HG03457 (cell line): ENCODE results near the gene ULK1.
A peak's percentile ranks its signal among the peaks of the same experiment; 100 is the strongest.
"Not testable (repeated sequence)": the region's sequence is repeated elsewhere in the genome, so short reads cannot be mapped to it uniquely, and the experiment has no call there.

ENCODE experiments used
- ATAC-seq: cut with Tn5 transposase; IDR thresholded peaks from one replicate; pipeline ENCODE4 v1.9.1; 2021; ENCODE audit warnings: moderate number of reproducible peaks; ENCODE audit not compliant: unreplicated experiment

Gene ULK1

DNA sequence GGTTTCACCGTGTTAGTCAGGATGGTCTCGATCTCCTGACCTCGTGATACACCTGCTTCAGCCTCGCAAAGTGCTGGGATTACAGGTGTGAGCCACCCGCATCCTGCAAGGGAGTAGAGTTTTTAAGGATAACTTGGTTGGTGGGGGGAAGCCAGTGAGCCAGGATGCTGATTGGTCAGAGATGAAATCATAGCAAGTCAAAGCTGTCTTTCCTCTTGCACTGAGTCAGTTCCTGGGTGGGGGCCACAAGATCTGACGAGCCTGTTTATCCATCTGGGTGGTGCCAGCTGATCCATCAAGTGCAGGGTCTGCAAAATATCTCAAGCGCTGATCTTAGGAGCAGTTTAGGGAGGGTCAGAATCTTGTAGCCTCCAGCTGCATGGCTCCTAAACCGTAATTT, 9.3 kb upstream of the ULK1 start:
- ATAC-seq: not testable (repeated sequence)

DNA sequence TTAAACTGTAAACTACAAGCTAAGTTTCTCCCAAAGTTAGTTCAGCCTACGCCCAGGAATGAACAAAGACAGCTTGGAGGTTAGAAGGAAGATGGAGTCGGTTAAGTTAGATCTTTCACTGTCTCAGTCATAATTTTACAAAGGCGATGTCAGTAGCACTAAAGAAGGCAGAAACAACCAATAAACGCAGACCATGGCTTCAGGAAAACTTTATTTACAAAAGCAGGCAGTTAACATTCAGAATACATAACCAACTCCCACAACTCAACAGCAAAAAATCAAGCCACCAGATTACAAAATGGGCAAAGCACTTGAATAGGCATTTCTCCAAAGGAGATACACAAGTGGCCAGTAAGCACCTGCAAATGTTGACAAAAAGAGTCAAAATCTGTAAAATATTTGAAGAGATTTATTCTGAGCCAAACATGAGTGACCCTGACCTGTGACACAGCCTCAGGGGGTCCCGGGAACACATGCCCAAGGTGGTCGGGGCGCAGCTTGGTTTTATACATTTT, 8.8 kb upstream of the ULK1 start:
- ATAC-seq: no peak

DNA sequence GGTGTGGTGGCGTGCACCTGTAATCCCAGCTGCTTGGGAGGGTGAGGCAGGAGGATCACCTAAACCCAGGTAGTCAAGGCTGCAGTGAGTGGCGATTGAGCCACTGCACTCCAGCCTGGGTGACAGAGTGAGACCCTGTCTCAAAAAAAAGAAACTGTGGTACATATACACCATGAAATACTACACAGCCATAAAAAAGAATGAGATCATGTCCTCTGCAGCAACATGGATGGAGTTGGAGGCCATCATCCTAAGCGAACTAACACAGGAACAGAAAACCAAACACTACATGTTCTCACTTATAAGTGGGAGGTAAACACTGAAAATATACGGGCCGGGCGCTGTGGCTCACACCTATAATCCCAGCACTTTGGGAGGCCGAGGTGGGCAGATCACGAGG, 2.7 kb upstream of the ULK1 start:
- not testable (repeated sequence) for ATAC-seq

DNA sequence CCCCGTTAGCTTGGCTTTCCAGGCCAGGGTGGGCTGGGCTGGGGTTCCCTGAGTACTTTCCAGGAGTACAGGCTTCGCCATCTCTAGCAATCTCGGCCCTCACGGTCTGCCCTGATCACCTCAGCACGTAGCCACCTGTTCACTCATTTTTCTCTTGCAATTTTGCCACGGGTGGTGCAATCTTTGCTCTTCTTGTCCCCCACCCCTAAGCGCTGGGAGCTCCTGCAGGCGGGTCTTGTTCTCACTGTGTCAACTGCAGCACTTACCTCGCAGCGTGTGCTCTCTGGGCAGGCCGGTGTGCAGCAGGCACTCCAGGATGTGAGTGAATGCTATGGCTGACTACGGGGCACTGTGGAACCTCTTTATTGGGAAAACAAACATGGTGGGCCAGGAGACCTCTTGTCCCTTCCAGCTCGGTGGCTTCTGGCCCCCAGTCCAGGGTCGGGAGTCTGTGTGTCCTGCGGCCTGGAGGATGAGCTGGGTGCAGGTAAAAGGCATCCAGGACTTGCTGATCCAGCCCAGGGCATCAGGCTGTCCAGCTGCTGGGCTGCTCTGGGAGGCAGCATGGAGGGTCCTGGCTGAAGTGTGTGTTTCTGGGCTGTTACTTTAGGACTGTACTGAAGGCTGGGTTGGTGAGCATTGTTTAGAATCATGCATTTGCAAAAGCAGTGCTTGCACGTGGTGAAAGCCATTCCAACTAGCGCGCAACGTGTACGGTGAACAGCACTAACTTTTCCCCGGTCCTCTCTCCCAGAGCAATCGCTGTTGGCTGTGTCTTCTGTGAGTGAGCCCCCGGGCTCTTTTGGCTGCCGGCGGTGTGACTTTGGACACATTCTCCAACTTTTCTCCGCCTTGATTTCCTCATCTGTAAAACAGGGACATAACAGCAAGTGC, 1.5 kb upstream of the ULK1 start:
- no peak for ATAC-seq

DNA sequence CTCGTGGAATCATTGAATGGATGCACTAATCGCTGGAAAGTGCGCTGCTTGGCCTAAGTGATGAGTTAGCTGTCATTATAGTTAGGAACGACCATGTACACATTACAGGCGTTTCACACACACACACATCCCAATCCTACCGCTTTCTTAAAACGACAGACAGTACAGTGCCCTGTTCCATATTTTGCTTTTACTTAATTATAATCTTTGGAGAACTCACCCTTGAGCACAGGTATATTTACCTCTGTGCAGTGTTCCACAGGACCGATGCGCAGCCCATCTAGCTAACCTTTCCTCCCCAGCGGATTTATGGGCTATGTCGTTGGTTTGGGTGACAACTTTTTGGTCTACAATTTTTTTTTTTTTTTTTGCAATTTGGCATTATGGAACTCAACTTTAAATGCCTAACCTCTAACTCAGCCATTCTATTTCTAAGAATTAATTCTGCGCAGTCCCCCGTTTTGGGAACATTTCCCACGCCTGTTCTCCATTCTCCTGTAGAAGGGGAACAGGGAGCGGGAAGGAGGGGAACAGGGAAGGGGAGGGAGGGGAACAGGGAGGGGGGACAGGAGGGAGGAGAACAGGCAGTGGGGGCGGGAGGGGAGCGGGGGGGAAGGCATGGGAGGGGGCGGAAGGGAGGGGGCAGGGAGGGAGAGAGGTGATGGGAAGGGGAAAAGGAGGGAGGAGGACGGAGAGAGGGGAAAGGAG, 663 bp upstream of the ULK1 start:
- no peak for ATAC-seq

DNA sequence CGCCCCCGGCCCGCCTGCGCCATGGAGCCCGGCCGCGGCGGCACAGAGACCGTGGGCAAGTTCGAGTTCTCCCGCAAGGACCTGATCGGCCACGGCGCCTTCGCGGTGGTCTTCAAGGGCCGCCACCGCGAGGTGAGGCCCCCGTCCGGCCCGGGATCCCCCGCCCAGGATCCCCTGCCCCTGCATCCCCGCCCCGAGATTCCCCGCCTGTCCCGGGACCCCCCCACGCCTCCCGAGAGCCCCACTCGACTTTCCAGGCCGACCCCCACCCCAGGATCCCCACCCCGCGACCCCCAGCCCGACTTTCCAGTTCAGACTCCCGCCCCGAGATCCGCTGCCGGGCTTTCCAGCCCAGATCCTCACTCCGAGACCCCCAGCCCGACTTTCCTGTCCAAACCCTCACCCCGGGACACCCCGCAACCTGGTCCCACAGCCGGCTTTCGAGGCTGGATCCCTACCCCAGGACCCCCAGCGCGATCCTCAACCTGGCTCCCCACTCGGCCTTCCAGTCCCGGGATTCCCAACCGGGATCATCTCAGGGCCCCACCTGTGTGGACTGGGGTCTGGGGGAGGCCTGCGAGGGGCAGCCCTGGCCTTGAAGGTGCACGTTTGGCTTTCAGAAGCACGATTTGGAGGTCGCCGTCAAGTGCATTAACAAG, 688 bp downstream of the ULK1 start:
- no peak for ATAC-seq

DNA sequence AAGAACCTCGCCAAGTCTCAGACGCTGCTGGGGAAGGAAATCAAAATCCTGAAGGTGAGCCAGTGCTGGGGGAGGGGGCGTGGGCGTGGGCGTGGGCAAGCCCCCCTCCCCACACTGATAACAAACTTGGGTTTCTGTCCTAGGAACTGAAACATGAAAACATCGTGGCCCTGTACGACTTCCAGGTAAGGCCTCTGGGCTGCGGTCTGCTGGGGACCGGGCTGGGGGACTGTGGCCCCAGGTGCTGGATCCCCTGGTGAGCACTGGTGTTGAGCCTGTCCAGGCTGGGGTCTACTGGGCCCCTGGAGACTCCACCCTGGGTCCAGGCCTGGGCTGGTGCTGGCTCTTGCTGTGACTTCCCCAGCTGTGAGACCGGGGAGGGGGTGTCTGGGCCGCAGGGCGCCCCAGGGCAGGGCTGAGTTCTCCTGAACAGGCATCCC, 1.2 kb downstream of the ULK1 start:
- peak; percentile 13 for ATAC-seq

DNA sequence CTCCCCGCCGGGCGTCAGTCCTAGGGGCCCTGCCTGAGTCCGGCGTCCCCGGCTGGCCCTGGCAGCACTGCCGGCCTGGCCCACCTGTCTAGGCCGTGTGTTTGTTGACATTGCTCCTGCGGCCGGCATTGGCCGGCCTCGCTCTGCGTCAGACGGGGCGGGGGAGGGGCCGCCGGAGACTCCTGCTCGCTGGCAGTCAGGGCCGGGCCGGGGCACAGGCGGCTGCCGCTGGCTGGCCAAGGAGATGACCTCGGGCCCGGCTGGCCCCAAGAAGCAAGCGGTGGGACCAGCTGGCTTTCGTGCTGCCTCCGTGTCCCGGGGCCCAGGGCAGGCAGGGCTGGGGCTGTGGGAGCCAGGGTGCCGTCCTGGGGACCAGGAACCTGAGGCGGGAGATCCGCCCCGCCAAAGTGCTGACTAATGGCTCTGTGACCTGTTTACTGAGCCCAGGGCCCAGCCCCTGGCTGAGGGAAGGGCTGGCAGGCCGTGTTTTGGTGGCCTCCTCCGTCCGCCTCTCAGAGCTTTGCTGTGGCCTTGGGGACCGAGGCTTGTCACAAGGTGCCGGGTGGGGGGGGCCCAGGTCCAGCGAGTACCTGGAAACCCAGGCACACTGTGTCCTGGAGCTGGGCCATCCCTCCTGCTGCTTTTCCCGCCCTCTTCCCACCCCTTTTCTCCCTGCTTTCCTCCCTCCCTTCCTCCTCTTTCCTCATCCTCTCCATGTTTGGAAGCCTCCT, 1.8 kb downstream of the ULK1 start:
- ATAC-seq: peak; percentile 38

DNA sequence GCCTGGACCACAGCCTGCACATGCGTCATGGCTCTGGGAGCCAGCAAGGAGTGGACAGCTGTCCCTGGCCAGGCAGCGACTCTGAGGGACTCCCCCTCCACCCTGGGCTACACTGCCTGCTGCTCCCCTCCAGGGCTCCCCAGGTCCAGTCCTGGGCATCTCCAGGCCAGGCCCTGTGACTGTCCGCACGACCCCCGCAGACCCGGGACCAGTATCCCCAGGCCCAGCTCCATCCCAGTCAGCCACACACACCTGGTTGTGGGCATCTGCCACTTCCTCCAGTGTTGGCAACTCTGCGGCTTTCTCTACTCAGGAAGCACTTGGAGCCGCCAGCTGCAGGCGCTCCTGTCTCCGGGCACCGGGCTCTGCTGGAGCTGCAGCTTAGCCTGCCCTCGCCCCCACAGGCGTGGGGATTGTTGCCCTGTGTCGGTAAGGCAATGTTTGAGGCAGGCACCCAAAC, 2.4 kb downstream of the ULK1 start:
- no peak for ATAC-seq

DNA sequence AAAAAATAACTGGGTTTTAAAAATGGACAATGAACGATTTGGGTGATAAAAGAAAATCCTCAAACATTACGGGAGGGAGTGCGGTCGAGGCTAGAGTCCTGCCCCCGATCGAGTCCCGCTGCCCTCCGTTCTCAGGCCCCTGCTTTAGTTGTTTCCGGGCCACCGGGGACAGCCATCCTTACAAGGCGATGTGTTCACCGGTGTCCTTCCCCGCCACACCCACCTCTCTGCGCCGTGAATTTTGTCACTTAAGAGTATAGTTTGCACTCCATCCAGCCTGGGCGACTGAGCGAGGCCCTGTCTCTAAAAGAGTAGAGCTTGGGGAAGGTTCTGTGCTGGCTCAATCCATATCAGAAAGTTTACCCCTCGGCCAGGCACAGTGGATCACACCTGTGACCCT, 2.9 kb downstream of the ULK1 start:
- no peak for ATAC-seq

DNA sequence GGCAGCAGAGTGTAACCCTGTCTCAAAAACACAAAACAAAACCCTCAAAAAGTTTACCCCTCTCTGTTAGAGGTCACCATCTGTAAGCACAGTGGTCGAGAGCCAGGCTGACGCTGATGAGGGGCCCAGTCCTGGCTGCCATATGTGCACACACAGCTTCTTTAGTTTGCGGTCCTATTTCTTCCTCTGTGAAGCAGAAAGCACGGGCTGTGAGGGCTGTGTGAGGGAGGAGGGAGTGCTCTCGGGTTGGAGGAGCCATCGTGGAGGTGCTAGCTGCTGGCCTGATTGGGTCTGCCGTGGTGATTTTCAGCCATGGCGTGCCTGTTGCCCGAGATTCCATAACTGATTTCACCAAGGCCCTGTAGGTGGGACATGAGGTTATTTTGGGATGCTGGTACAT, 3.5 kb downstream of the ULK1 start:
- no peak for ATAC-seq

DNA sequence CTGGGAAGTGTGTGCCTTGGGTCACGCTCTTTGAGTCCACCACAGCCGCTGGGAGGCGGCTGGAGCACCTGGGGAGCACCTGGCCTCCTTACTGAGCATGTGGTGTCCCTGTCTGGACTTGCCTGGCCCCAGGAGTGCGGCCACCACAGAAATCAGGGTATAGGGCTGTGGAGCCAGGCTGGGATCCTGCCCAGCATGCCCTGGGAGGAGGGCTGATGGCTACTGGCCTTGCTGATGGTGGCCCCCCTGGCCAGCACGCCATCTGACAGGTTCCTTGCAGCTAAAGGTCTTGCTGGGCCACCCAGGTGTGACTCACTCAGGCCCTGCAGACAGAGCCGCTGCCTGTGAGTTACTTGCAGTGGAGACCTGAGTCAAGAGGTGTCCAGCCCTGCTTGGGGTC, 6.0 kb downstream of the ULK1 start:
- ATAC-seq: no peak

DNA sequence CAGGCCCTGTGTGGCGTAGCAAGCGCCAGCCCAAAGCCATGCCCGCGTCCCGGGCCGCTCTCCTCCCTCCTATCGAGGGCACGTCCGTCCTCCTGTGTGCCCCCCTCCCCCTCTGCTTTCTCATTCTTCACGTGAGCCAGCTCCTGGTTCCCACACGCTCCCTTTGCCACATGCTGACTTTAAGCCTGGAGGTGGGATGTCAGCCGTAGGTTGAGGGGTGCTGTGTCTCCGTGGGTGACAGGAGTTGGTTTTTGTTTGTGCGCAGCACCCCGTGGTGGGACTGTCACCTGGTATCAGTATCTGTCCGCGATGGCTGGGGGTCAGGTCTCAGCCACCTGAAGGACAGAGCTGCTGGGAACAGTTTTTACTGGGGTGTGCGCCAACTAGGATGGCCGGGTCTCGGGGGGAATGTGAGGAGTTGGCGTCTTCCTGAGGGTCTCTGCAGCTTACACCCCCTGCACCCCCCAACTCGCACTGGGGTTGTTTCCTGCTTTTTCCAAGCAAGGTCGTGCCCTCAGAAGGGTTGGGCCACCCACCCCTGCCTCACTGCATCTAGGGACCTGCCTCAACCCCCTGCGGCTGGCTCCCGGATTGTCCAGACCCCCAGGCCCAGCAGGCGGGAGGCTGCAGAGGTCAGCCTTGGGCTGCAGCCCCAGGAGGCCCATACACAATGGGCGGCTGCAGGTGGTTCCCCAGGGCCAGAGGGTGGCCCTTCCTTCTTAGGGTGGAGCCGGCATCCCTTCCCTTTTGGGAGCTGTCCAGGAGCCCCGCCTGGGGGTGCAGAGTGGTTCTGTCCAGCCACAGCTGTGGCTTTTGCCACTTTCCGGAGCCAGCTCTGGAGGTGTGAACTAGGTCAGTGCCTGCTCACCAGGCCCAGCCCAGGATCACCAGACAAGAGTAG, 7.3 kb downstream of the ULK1 start:
- no peak for ATAC-seq

DNA sequence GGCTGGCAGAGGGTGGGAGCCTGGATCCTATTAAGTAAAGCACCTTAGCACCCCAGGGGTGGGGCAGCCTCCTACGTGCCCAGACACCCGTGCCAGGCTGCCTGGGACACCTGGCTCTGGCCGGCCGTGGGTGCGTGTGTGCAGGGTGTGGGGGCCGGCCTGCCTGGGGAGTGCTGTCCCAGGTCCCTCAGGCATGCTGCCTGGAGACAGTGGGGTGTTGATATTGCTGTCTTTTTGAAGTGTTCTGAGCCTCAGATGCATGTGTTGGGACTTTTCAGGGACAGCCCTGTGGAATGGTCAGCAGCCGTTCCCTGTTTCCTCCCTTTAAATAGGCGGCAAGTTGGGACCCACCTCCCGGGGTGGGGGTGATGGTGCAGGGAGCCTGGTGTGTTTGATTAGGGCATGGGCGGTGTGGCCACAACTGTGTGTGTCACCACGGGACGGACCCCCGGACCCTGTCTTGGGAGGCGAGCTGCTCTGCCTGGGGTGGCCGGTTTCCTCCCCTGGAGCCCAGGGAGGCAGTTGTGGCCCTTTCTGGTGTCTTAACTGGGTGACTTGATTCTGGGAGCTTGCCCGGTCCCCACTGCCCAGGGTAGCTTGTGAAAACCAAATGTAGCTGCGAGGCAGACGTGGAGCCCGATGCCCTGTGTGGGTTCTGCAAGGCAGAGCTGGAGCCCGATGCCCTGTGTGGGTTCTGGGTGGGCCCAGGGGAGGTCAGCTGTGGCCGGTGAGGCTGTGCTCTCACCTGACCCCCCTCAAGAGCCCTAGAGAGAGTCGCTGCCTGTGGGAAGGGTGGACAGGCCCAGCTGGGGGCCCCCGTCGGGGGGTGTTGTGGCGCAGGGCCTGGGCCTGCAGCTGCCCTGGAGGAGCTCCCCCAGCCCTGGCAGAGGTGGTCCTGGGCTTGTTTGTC, 8.2 kb downstream of the ULK1 start:
- ATAC-seq: no peak

DNA sequence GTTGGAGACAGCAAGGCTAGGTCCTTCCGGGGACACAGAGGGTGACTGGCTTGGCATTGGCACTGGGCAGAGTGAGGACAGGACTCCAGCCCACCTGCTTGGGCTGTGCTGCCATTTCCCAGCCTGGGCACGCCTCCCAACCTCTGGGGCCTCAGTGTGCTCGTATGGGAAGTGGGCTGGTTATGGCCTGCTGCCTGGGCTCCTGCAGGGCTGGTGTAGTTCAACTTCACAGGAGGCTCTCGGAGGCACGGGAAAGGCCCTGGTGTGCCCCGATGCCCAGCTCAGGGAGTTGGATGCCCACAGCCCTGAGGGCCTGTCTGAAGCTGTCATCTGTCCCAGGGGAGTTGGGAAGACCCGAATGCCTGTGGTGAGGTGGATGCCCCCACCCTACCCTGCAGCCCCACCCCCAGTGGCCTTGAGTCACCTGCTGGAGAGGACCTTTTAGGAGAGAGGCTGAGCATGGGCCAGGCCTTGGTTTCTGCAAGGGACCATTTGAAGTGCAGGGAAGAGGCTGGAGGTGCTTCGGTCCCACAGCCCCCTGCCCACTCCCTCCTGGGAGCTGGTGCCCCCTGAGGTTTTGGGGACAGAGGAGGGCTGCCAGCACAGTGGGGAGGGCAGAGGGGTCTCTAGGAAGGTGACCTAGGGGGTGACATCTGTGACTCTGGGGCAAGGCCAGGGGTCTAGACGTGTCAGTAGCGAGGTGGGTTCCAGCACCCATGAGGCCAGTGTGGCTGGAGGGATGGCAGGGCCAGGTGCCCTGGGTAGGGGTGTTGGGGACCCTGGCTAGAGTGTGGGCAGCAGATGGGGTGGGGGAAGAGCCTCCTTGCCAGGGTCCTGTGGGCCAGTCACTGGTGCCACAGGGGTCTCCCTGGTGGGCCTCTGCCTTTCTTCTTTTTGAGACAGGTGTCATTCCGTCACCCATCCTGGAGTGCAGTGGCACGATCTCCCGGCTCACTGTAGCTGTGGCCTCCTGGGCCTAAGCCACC, 9.1 kb downstream of the ULK1 start:
- ATAC-seq: no peak

DNA sequence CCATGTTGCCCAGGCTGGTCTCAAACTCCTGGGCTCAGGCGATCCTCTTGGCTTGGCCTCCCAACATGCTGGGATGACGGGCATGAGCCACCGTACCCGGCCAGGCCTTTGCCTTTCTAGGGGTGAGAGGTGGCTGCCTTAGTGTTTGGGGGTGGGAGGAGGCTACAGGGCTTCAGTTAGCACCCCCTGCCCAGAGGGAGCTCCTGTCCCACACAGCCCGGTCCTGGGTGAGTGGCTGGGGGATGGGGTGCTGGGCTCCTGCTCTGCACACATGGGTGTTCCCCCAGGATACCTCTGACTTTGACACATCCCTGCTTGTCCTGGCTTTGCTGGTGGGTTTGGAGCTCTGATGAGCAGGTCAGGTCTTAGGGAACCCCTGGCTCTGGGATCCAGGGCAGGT, 9.9 kb downstream of the ULK1 start:
- no peak for ATAC-seq

DNA sequence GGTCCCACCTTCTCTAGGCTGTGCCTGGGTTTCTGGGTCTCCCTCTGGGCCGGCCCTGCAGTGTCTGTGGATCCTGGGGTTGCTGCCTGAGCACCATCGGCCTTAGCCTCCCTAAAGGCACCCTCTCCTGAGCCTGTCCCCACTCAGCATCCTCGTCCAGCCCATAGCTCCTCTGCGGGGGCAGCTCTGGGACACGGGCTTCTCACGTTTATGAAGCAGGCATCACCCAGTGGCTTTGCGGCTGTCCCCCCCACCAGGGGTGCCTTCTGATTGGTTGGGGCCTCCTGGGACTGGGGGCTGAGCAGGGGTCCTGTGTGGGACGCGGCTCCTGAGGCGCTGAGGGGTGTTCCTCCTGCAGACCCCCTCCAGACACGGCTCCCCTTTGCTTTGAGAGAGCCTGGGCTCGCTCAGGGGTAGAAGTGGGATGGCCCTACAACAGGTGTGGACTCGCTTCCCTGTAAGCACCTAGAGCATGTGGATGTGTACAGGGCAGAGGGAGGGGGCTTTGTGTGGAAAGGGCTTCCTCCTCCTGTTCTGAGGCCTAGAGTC, 10.7 kb downstream of the ULK1 start:
- ATAC-seq: no peak
